Right renal pelvis (tissue), 4 donors: ENCODE data around the gene RNF144A. TPM values are rescaled to one million over a fixed set of nuclear protein-coding genes. Genes with fewer than 3 reads are reported as not detected.

Source experiments
- DNase-seq, 4 donors: peaks; one replicate each; pipeline ENCODE4 v3.0.0-alpha.2; 2013; ENCODE audit warnings: low read depth in 4 of 4, low spot score in 3 of 4, missing footprints in 1 of 4
- polyA plus RNA-seq, 4 donors: library from polyadenylated mRNA; unstranded; fragments of 120-200 nt; gene quantifications; one replicate each; pipeline ENCODE4 v1.2.1, GENCODE V29; 2013; ENCODE audit not compliant: insufficient read length in 4 of 4

RNF144A gene
- polyA plus RNA-seq, 4 donors = 54.2 to 70.4 (median 66.3) TPM

DNA sequence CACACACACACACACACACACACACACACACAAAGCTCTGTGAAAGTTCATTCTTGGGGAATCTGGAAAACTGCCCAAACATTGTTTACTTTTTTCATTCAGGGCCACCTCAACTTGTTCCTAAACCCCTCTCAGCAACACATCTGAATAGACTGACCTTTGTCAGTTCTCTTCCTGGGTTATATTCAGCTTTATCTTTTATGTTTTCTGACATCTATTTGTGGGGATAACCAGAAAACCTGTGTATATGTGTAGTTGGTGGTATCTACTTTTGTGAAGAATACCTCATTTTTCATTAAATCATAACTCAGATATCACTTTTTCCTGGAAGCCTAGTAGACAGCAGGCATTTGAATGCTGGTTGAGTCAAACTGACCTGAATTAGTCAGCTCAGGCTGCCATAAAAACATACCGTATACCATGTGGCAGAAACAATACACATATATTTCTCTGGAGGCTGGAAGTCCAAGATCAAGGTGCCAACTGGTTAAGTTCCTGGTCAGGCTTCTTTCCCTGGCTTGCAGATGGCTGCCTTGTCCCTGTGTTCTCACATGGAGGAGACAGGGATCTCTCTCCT is 11.0 kb upstream of the RNF144A start:
- no peak for DNase-seq

GRCh38 chr2:6908291-6908690 is 8.9 kb upstream of the RNF144A start:
- no peak for DNase-seq

DNA sequence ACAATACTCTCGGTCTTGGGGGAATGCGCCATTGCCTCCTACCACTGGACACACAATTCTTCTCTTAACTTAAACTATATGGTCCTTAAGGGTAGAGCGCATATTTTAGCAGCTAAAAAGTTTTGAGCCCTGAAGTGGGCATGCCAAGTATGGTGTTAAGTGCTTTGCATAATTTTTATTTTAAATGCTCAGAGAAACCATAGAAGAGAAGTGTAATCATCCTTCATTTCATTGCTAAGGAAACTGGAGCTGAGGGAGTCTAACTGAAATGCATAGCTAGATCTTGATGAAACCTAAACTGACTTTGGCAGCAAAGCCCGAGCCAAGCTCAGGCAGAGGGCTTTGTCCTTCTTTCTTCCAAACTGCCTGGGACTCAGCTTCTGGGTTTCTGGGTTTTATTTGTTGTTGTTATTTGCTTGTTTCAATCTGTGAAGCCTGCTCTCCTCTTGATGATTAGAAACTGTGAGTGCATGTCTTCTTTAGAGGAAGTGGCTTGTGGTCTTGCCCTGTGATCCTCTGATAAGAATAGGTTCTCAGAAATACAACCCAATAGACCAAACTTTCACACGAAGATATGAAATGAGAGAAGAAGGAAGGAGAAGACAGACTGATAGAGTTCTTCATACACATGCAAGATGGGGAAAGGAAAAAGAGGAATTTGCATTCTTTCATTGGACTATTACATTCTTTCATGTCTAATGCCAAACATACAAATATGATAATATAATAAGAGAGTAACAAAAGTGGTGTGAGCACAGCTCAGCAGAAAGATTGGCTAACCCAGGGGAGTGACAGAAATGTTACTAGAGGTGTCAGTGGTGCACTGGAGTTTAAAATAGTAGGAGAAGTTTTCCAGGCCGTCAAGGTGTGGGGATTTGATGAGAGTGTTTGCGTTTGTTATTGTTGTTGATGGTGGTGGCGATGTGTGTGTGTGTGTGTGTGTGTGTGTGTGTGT is 7.5 kb upstream of the RNF144A start:
- DNase-seq = no peak

GRCh38 chr2:6911721-6912120 is 5.5 kb upstream of the RNF144A start:
- no peak for DNase-seq

DNA sequence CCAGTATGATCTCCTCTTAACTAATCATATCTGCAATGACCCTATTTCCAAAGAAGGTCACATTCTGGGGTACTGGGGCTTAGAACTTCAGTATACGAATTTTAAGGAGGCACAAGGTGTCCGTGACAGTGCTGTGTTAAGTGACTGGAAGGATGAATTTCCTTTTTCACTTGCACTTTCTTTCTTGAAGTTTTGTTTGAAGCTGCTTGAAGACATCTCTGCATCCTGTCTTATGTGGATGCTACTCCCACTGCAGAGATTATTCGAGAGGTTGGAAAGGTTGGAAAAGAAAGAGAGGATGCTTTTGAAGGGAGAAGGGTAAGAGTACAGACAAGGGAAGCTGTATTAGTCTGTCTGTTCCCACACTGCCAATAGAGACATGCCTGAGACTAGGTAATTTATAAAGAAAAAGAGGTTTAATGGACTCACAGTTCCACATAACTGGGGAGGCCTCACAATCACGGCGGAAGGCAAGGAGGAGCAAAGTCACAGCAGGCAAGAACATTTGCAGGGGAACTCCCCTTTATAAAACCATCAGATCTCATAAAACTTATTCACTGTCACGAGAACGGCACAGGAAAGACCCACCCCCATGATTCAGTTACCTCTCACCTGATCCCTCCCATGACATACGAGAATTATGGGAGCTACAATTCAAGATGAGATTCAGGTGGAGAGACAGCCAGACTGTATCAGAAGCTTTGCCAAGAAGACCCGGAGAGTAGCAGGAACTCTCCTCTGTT is 3.6 kb upstream of the RNF144A start:
- DNase-seq = no peak

DNA sequence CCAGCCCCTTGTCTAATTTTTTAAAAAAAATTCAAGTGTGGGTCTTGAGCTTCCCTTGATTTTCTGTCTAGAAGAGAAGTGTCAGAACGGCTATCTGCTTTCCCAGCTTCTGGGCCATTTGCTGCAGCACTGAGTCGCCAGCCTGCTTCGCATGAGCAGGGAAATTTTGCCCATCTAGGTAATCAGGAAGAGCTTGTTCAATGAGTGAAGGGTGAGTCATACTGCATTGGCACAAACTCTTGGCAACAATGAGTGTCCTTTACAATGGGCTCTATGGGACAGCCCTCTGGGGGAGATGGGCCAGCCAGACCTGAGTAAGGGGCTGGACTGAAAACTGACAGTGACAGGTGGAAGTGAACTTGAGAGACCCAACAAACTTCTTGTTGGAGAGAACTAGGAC is 2.4 kb upstream of the RNF144A start:
- no peak for DNase-seq

- DNase-seq = no peak
Measured at GRCh38 chr2:6915399-6915798, 1.8 kb upstream of the RNF144A start.

GRCh38 chr2:6916224-6916623 is 988 bp upstream of the RNF144A start:
- no peak for DNase-seq

- no peak for DNase-seq
Measured at GRCh38 chr2:6916736-6917070, 509 bp upstream of the RNF144A start.

DNA sequence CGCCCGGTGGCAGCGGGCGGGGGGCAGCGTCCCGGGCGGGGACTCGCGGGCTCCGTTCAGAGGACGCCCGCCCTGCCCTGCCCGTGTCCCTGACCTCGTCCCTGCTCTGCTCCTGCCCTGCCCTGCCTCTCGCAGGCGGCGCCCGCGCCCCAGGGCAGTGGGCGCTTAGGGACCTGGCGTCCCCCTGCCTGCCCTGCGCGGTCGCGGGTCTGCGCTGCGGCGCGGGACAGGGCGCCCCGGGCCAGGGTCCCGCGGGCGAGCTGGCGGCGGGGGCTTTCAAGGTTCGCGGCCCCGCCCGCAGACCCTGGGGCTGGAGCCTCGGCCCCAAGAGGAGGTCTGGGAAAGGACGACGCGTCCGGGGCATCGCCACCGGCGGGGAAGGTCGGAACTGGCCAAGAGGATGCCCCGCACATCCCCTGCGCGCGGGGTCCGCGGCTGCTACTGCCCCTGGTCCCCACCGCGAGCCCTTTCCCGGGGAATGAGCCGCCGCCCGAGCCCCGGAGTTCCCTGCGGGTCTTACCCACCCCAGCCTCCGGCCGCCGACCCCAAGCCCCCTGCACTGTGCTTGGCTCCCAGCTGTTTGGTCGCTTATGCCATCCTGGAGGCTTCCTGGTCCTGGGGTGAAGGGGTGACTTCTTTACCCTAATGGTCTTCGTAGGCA is 679 bp downstream of the RNF144A start:
- DNase-seq = no peak

- no peak for DNase-seq
Measured at GRCh38 chr2:6919901-6920742, 2.9 kb downstream of the RNF144A start.

DNA sequence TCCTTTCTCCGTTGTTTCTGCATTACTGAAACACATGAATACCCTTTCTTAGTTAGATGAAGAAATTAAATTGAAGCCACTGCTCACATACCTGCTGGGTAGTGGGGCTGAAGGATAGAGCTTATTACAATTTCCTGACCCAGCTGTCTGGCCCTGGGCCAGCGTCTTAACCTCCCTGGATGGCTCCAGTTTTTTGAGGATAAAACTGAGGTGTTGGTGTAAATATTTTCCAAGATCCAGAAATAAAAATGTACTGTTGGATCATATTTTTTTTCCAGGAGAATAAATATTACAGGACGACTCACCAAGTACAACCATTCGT is 3.5 kb downstream of the RNF144A start:
- DNase-seq = no peak

DNA sequence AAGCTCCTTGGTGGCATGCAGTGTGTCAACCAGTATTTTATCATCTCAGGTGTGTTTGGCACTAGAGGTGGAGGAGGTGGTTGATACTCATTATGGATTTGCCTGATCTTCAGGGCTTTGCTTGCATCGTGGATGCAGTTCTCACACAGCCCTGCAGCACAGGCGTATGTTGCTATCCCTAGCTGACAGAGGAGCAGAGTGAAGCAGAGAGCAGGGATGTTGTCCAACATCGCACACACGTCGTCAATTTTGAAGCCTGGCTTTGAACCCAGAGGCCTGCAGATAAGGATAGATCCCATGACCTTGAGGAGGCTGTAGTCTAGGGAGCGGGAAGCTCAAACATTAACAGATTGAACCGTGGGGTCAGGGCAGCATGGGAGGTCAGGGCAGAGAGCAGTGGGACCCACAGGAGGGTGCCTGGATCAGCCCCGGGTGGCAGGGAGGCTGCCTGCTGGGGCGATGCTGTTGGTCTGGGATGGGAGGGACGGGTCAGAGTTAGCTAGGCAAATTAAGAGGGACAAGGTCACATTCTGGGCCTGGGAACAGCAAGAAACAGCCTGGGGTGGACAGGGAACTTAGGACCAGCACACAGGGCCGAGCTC is 4.2 kb downstream of the RNF144A start:
- DNase-seq = no peak

DNA sequence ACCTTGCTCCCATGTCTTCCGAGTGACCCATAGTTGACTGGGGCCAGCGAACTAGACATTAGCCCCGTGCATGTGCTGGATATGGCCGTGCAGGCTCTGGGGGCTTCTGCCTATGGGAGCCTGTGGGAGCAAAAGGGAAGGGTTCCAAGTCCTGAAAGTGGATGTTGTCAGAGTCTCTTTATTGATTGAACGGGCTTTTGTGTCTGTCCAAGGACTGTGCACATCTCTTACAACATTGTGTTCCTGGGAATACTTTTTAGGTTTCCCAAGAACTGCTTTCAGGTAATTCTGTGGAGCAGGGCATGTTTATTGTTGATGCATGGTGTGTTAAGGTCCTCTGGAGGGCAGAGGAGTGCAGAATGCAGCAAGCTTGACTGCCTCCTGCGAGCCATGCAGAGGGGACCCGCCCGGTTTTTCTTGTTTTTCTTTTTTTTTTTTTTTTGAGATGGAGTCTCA is 5.0 kb downstream of the RNF144A start:
- peak in 2 of 4 donors; percentile 58 to 64 for DNase-seq

DNA sequence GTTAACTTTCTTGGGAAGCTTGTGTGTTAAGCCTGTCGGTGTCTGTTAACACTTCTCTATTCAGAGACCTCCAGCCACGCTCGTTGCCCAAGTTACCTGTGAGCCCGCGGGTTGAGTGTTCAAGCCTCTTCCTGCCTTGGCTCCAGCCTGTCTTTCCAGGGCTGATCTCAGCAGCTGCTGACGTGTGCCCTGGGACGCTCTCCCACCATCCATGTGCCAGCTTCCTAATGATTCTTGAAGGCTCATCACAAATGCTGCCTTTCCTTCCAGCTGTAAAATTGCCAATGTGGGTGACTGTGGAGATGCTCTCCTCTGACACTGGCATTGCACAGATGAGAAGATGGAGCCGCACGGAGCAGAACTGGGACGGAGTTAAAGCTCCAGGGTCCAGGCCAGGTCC is 6.1 kb downstream of the RNF144A start:
- no peak for DNase-seq

DNA sequence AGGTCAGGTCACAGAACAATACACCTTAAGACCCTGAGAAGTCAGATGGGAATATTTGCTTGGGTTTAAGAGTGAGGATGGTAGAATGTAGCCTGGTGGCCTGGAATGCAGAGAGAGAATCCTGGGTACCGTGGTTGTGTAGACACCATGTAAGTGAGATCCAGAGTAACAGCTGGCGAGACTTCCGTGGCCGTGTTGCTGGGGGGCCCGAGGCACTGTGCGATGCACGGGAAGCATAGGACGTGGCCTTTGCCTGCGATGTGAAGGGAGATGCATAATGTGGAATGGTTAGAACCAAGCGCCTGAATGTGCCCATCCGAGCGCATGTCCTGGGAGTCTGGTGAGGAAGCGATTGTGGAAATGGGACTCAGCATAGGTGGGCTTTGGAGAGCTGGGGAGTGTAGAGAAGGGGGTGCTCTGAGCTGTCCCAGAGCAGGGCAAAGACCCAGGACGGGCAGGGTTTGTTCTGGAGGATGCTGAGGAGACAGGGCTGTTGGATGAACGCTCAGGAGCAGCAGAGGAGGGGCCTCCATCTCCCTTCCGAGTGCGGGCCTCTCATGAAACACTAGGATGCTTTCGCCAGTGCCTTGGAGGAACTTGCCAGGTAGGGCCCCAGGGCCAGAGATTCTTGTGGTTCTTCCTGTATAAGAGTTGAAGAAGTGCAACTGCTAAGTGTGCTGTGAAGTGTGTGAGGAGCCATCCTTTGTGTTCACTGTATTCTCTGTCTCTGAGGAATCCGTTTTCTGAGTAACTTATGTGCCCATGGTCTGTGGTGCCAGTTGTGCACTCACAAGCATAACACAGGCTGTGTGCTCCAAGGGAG is 7.1 kb downstream of the RNF144A start:
- no peak for DNase-seq

DNA sequence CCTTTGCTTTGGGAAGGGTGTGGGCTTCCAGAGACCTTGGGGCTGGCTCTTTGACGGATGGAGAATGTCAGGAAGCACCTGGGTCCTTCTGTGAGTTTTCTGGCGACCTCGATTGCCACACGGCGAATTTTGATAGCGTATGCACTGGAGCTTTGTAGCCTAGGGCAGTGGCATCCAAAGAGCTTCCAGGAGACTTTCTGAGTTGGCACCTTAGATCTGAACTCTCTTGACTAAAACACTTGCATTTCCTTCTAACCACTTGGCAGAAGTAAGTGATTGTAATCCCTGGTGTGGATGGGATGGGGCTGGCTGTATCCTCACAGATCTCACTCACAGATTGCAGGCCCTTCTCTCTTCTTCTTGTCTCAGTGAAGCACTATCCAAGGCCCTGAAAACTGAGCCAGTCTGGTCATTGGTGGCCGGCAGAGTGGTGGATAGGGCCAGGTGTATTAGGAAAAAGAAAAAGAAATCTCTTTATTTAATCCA is 7.8 kb downstream of the RNF144A start:
- no peak for DNase-seq

- DNase-seq = no peak
Measured at GRCh38 chr2:6926071-6926732, 9.0 kb downstream of the RNF144A start.
